Pulmonary artery endothelial cell (primary cell): ENCODE results near the gene ABLIM2. TPM values are rescaled to one million over a fixed set of nuclear protein-coding genes. Genes with fewer than 3 reads are reported as not detected.

ENCODE experiments used
- DNase-seq: peaks from one replicate; pipeline ENCODE4 v3.0.0-alpha.2; 2011; ENCODE audit warnings: low read depth, low spot score
- total RNA-seq: library from RNA; depleted of rRNA; stranded (reverse); fragments of >200 nt; gene quantifications from 2 replicates; pipeline ENCODE4 v1.2.3, GENCODE V29; 2014

The ABLIM2 gene
- total RNA-seq, 1 donor from 2014 or later = 1.1 TPM

GRCh38 chr4:8175686-8176085, 17.1 kb upstream of the ABLIM2 start:
- no peak for DNase-seq

DNA sequence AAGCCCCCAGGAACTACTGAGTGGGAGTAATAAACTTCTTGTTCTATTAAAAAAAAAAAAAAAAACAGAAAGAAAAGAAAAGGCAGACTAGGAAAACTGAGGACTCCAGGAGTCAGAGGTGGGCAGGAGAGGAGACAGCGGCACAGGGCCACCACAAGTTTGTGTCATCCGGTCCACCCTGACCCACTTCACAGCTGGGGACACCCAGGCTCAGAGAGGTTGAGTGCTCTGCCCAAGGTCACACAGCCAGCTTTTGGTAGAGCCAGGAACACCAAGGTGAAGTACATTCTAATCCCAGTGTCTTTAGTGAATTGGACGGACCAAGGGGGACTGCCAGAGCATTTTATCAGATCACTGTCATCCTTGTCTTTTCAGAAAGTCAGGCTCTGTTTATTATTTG, 16.4 kb upstream of the ABLIM2 start:
- DNase-seq = no peak

- DNase-seq = no peak
Measured at GRCh38 chr4:8173492-8174242, 15.1 kb upstream of the ABLIM2 start.

DNA sequence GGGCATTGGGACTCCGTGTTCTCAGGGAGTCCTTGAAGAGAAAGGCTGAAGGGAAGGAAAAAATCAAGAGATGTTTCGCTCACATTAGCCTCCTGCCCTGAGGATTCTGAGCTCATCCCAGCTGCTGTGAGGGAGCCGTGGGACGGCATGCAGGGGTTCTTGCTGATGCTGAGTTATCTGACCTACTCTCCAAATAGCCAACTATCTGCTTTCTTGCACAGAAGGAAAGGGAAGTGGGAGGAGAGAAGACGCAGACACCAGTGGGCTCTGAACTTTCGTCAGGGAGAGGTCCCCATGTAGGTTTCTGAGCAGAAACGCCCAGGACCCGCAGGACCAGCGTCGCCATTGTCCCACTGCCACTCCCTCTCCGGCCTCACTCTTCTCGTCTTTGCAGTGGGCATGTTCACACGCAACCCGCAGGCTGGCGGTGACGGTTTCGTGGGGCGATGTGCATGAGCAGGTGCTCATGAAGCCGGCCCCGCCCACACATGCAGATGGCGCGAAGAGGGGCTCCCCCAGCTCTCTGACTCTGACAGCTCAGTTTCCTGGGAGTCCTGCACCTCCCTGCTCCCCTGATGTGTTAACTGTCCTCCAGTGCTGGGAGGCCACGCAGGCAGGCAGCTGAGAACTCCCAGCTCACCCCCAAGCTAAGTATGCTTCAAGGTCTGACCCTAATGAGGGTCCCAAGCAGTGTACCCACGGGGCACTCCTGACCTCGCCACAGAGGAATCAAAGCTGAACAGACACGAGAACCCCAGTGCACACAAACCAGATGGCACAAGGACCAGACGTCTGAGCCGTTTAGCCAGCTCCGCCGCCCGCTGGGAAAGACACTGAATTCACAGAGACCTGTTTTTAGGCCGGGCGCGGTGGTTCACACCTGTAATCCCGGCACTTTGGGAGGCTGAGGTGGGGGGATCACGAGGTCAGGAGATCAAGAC, 13.6 kb upstream of the ABLIM2 start:
- DNase-seq = no peak

- no peak for DNase-seq
Measured at GRCh38 chr4:8171266-8171665, 12.7 kb upstream of the ABLIM2 start.

DNA sequence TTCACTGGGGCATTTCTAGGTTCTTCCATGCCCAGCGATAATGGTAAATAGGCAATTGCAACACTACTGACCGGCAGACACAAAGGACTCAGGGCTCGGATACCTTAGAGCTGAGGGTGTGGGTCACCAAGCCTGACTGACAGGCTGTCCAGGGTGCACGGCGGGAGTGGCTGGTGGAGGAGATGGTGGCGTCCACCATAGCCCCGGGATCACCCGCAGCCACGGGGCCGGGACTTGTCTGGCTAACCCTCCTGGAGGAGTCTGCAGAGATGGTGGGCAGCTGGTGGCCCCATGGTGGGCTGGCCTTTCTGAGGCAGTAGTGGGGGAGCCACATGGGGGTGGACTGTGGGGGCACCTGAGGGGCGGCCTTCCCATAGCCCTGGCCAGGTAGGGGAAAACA, 11.7 kb upstream of the ABLIM2 start:
- DNase-seq = no peak

DNA sequence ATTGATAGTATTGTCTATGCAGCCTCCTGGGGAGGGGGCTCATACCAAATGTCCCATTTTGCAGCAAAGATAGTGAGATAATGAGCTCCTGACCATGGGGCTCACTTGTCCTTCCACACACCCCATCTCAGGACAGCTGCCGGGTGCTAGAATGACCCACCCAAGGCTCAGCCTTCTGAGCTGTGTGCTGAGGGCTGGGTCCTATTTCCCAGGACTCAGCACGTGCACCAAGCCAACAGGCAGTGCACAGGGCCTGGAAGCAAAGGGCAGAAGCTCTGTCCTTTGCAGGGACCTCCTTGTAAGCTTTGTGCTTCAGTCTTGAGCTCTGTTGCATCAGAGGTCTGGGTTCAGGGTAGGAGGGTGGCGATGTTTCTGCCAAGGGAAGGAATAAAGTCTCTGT, 11.2 kb upstream of the ABLIM2 start:
- no peak for DNase-seq

GRCh38 chr4:8168832-8169598, 10.4 kb upstream of the ABLIM2 start:
- DNase-seq = no peak

- no peak for DNase-seq
Measured at GRCh38 chr4:8168232-8168631, 9.6 kb upstream of the ABLIM2 start.

GRCh38 chr4:8167815-8168214, 9.2 kb upstream of the ABLIM2 start:
- no peak for DNase-seq

DNA sequence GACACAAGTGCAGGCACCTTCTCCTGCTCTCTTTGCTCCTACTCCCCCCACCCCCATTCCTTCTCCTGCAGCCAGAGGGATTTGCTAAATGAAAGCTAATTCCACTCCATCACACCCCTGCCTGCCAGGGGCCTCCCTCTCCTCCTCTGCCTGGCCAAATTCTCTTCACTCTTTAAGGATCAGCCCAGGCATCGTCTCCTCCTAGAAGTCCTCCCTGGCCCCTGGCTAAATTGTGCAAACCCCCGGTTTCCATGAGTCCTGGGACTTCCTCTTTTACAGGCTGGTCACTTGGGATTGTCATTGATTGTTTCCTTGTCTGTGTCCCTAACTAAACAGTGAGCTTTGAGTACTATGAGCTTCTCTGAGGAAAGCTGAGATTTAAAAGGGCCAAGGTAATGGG, 8.7 kb upstream of the ABLIM2 start:
- no peak for DNase-seq

DNA sequence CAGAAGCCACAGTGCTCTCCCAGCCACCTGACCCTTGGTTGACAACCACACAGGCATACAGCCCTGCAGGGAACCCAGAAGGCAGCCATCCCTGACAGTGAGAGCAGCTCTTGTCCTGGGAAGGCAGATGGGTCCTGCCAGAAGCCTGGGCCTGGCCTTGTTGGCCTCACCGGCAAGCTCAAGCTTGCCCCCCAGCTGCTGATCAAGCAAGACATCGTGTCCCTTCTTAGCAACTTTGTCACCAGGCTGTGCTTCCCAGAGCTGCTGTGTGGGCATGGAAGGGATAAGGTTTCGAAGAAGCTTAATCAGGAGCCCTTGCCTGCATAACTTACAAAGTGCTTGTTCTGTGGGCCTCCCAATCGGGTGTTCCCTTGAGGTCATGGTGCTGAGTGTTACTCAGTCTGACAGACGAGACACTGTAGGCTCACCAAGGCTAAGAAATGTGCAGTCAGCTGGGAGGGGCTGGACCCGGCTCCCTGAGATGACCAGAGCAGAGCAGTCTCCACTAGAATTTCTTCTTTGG, 6.8 kb upstream of the ABLIM2 start:
- no peak for DNase-seq

DNA sequence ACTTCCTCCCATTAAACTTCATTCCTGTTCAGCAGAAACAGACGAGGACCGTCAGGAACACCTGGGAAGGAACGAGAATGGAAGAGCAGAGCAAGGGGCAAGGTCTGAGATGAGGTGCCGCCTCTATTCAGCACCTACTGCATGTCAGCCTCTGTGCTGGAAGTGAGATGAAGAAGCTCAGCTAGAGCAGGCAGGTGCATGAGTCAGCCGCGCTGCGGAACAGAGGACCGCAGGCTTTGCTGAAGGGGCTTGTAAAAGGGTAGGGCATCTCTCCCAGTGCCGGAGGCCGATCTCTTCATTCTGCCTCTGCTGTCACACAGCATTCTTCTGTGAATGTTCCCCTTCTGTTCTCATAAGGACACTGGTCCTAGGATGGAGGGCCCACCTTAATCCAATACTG, 6.1 kb upstream of the ABLIM2 start:
- no peak for DNase-seq

DNA sequence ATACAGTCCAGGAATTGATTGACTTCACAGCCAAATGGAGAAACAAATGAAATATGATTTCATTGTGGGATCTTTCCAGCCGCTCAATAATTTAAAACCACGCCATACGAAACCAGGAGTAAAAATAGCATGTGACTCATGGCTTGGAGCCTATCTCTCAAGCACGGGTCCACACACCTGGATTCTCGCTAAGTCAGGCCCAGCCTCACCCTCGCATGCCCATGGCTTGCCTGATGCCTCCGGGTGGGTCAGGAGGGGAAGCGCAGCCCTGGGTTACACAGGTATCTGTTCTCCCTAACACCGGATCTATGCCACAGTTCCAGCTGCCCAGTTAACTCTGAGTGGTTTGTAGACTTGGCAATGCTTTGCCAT, 5.6 kb upstream of the ABLIM2 start:
- DNase-seq = no peak

- DNase-seq = no peak
Measured at GRCh38 chr4:8163436-8164193, 5.0 kb upstream of the ABLIM2 start.

DNA sequence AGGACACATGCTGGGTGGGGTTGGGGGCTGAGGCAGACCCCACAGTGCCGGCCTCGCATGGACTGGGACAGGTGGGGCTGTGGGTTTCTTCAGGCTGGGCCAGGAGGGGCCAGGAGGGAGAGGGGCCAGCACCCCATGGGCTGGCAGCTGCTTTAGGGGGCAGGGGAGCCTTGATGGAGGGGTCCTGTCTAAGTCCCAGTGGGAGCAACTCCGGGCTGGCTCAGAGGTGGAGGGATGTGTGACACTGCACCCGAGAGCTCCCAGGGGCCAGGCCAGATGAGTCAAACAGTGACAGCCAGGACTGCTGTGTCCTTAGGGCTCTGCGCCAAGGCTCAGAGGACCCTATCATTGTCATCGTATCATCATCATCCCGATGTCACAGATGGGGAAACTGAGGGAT, 4.4 kb upstream of the ABLIM2 start:
- no peak for DNase-seq

DNA sequence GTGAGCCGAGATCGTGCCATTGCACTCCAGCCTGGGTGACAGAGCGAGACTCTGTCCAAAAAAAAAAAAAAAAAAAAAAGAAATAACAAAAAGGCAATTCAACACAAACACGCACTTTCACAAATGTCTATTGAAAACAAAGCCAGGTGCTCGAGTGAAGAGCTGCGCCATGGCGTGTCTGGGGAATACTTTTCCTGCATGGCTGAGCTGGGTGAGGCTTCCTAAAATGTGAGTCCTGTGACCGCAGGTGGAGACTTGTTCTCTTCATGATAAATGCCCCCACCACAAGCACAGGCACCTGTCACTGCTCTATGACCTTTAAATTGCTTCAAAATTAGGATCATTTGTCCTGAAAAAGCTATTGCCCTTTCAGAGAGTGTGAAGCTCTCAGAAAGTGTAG, 4.0 kb upstream of the ABLIM2 start:
- DNase-seq = no peak

- no peak for DNase-seq
Measured at GRCh38 chr4:8160572-8160971, 2.0 kb upstream of the ABLIM2 start.

DNA sequence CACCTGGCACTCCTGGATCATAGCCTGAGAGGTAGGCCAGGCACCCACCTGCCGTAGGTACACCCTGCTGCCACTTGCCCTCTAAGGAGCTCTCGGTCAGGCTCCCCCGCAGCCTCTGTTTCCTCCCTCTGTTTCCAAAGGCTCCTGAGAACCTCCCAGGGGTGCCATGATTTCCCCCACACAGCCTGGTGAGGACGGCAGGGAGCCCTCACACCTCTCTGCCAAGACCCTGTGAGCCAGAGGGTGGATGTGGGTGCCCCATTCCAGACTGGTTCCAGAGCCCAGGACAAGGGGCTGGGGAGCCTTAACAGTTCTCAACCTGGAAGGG, 1.6 kb upstream of the ABLIM2 start:
- DNase-seq = no peak

- DNase-seq = no peak
Measured at GRCh38 chr4:8159537-8160232, 1.1 kb upstream of the ABLIM2 start.
